ENCODE measurements around the gene PLPP7. TPM values are rescaled to one million over a fixed set of nuclear protein-coding genes. Genes with fewer than 3 reads are reported as not detected.
A peak's percentile ranks its signal among the peaks of the same experiment; 100 is the strongest.
"Not testable (repeated sequence)": the region's sequence is repeated elsewhere in the genome, so short reads cannot be mapped to it uniquely, and the experiment has no call there.

Gene PLPP7
- total and polyA plus RNA-seq, 7 donors = 0.46 to 31.9 (median 14.3) TPM

DNA sequence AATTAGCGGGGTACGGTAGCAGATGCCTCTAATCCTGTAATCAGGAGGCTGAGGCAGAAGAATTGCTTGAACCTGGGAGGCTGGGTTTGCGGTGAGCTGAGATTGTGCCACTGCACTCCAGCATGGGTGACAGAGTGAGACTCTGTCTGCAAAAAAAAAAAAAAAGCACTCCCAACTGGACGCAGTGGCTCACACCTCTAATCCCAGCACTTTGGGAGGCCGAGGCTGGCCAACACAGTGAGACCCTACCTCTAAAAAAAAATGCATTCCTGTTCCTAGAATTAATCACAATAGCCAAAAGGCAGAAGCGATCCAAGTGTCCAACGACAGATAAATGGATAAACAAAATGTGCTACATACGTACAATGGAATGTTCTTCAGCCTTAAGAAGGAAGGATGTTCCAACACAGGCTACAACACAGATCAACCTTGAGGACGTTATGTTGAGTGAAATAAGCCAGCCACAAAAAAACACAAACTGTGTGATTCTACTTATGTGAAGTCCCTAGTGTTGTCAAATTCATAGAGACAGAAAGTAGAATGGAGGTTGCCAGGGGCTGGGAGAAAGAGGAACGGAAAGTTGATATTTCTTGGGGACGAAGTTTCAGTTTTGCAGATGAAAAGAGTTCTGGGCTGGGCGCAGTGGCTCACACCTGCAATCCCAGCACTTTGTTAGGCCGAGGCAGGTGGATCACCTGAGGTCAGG is 27.0 kb upstream of the PLPP7 start:
- Histone ChIP-seq H3K36me3 (no peaks in the 10 kb centered on the region), H3K4me1 (no peaks in the 10 kb centered on the region), H3K9me3 (no peaks in the 10 kb centered on the region), H3K27ac (peak overlapping the region in 1 of 4 donors; percentile 14), H3K4me3 (no peak overlapping the region), H3K27me3 (no peaks in the 10 kb centered on the region)
- 74 to 84% methylated on average over 13 of the region's 13 CpGs for WGBS, 2 donors
- no peak for DNase-seq
- TF ChIP-seq POLR2A (IDR thresholded peaks at IDR 0.05) (no peak), EP300 (IDR thresholded peaks at IDR 0.05) (no peak), POLR2AphosphoS5 (IDR thresholded peaks at IDR 0.05) (no peak)
- TF ChIP-seq, protein P1, sequence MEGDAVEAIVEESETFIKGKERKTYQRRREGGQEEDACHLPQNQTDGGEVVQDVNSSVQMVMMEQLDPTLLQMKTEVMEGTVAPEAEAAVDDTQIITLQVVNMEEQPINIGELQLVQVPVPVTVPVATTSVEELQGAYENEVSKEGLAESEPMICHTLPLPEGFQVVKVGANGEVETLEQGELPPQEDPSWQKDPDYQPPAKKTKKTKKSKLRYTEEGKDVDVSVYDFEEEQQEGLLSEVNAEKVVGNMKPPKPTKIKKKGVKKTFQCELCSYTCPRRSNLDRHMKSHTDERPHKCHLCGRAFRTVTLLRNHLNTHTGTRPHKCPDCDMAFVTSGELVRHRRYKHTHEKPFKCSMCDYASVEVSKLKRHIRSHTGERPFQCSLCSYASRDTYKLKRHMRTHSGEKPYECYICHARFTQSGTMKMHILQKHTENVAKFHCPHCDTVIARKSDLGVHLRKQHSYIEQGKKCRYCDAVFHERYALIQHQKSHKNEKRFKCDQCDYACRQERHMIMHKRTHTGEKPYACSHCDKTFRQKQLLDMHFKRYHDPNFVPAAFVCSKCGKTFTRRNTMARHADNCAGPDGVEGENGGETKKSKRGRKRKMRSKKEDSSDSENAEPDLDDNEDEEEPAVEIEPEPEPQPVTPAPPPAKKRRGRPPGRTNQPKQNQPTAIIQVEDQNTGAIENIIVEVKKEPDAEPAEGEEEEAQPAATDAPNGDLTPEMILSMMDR (IDR thresholded peaks at IDR 0.05) = no peak
- intact Hi-C loops (cut with DNase I) = no loop called here

DNA sequence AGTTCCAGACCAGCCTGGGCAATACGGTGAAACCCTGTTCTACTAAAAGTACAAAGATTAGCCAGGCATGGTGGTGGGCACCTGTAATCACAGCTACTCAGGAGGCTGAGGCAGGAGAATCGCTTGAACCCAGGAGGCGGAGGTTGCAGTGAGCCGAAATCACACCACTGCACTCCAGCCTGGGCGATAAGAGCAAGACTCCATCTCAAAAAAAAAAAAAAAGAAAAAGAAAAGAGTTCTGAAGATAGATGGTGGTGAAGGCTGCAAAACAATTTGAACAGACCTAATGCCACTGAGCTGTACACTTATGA is 26.5 kb upstream of the PLPP7 start:
- DNase-seq; intact Hi-C loops (cut with DNase I); H3K9me3 ChIP-seq; H3K4me3 ChIP-seq; H3K36me3 ChIP-seq; H3K4me1 ChIP-seq; H3K27me3 ChIP-seq: not testable (repeated sequence)
- H3K27ac ChIP-seq = peak overlapping the region in 1 of 4 donors; percentile 14
- WGBS, 2 donors = 77 to 92% methylated on average over 5 of the region's 5 CpGs

DNA sequence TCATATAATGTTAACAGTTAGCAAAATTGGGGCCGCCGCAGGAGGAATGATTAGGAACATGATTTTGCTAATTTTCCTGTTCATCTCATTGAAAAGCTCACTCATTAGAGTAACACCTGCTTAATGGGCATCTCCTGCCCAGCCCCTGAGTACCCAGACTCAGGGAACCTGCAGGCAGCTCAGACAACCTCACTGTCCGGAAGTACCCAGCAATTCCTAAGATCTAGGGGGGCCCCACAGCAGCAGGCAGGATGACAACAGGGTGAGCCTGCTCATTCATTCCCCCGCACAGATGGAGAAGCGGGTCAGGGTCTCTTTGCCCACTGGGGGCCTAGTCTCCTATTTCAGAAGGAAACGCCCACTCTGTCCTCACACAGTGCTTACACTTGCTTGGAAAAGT is 25.8 kb upstream of the PLPP7 start:
- H3K4me1 ChIP-seq = no peaks in the 10 kb centered on the region
- H3K9me3 ChIP-seq = no peaks in the 10 kb centered on the region
- H3K27me3 ChIP-seq = no peaks in the 10 kb centered on the region
- WGBS, 2 donors = 93 to 94% methylated on average over 6 of the region's 6 CpGs
- TF ChIP-seq, protein P1 (IDR thresholded peaks at IDR 0.05) = no peak
- TF ChIP-seq POLR2A (IDR thresholded peaks at IDR 0.05) = no peak
- H3K4me3 ChIP-seq = no peak overlapping the region
- no peak overlapping the region for H3K27ac ChIP-seq
- intact Hi-C loops (cut with DNase I) = no loop called here
- H3K36me3 ChIP-seq = no peaks in the 10 kb centered on the region
- DNase-seq = no peak

DNA sequence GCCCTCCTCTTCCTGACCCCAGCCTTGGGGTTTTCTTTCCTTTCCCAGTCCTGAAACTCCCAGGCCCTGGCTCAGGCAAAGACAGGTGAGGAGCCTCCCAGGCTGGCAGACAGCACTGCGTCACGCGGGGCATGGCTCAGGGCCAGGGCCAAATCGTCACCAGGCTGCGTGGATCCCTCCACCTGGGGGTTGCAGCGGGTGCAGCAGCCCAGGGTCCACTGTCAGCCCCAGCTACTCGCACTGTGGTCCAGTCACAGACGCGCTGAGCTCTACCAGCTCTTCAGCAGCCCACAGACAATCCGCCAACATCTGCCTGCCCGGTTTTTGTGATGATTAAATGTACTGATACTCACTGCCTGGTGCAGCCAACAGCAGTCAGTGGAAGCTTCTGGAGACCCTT is 25.3 kb upstream of the PLPP7 start:
- Histone ChIP-seq H3K4me3 (no peak overlapping the region), H3K27me3 (no peaks in the 10 kb centered on the region), H3K27ac (no peak overlapping the region), H3K36me3 (no peaks in the 10 kb centered on the region), H3K4me1 (no peaks in the 10 kb centered on the region), H3K9me3 (no peaks in the 10 kb centered on the region)
- DNase-seq = no peak
- 51 to 74% methylated on average over 11 of the region's 11 CpGs for WGBS, 2 donors
- intact Hi-C loops (cut with DNase I) = no loop called here
- TF ChIP-seq POLR2AphosphoS5 (IDR thresholded peaks at IDR 0.05) (no peak), EP300 (IDR thresholded peaks at IDR 0.05) (no peak), POLR2A (IDR thresholded peaks at IDR 0.05) (no peak)
- TF ChIP-seq, protein P1 (IDR thresholded peaks at IDR 0.05) = no peak

DNA sequence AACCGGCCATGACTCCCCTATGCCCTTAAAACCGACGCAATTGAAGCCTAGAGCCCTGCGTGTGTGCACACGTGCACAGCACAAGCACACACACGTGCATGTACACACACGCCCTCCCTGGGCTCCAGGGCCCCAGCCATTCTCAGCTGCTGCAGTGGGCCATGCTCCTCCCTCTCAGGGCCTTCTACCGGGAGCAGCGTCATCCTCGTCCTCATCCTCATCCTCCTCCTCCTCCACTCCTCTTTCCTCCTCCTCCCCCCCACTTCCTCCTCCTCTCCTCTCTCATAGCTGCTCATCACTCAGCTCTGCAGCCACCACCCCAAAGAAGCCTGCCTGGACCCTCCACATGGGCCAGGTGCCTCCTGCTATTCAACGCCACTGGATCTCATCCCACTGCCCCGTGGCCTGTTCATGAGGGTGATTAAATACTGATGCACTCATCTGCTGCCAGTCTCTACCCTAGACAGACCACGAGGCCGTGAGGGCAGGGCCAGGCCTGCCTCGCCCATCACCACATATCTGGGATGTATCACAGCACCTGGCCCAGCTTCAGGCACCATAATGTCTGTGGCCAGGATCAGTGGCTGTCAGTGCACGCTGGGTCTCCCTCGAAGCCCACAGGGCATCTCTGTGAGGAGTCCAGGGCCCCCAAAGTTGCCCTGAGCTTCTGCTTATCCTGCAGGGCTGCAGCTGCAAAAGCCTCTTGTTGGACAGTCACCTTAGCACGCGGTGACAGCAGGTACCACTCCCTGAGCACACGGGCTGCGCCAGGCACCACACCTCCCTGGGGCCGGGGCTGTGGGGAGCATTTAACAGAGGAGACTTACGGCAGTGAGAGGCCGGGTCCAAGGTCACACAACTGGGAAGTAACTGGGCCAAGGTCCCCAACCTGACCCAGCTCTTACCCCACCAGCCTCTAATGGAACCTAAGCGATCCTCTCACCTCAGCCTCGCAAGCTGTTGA is 23.0 kb upstream of the PLPP7 start:
- H3K4me3 ChIP-seq = no peak overlapping the region
- no peaks in the 10 kb centered on the region for H3K27me3 ChIP-seq
- WGBS, 2 donors = 54 to 59% methylated on average over 26 of the region's 26 CpGs
- no peaks in the 10 kb centered on the region for H3K4me1 ChIP-seq
- no peaks in the 10 kb centered on the region for H3K9me3 ChIP-seq
- intact Hi-C loops (cut with DNase I) = no loop called here
- no peaks in the 10 kb centered on the region for H3K36me3 ChIP-seq
- no peak overlapping the region for H3K27ac ChIP-seq
- no peak for DNase-seq
- TF ChIP-seq POLR2A (IDR thresholded peaks at IDR 0.05) = no peak
- TF ChIP-seq POLR2AphosphoS5 (IDR thresholded peaks at IDR 0.05) = no peak
- no peak for TF ChIP-seq EP300 (IDR thresholded peaks at IDR 0.05)
- TF ChIP-seq, protein P1 (IDR thresholded peaks at IDR 0.05) = no peak
